GM19099 (cell line): ENCODE data around the gene MTHFR.

Source experiments
- POLR2A ChIP-seq: IDR thresholded peaks from 3 replicates; pipeline ENCODE4 v1.6.1; 2011; ENCODE audit warnings: low read depth; ENCODE audit not compliant: insufficient read length; ENCODE audit errors: extremely low read depth

MTHFR gene

GRCh38 chr1:11806307-11806936 lies 658 bp upstream of the MTHFR start:
- no peak for TF ChIP-seq POLR2A

GRCh38 chr1:11804666-11805421 lies 920 bp downstream of the MTHFR start:
- no peak for TF ChIP-seq POLR2A

GRCh38 chr1:11802973-11803885 lies 2.5 kb downstream of the MTHFR start:
- TF ChIP-seq POLR2A: peak; percentile 35

- TF ChIP-seq POLR2A: no peak
Measured at GRCh38 chr1:11802616-11802972, 3.2 kb downstream of the MTHFR start.

- no peak for TF ChIP-seq POLR2A
Measured at GRCh38 chr1:11800756-11801433, 4.9 kb downstream of the MTHFR start.

GRCh38 chr1:11800391-11800755 lies 5.4 kb downstream of the MTHFR start:
- no peak for TF ChIP-seq POLR2A

- no peak for TF ChIP-seq POLR2A
Measured at GRCh38 chr1:11799896-11800295, 5.9 kb downstream of the MTHFR start.

DNA sequence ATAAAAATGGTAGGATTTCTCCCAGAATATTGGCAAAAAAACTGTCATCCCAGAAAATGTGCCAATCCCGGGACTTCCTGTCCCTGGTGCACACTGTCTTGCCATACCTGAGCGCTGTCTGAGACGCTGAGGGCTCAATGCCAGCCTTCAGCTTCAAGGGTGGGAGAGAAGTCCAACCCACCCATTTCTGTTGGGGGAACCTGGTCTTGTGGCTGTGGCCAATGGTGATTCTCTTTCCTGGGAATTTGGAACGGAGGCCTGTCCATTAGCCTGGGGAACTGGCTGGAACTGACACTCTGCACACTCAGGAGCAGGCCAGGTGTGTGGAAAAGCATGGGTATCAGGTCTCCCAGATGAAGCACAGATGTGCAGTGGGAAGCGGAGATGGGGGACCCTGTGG lies 6.7 kb downstream of the MTHFR start:
- no peak for TF ChIP-seq POLR2A

DNA sequence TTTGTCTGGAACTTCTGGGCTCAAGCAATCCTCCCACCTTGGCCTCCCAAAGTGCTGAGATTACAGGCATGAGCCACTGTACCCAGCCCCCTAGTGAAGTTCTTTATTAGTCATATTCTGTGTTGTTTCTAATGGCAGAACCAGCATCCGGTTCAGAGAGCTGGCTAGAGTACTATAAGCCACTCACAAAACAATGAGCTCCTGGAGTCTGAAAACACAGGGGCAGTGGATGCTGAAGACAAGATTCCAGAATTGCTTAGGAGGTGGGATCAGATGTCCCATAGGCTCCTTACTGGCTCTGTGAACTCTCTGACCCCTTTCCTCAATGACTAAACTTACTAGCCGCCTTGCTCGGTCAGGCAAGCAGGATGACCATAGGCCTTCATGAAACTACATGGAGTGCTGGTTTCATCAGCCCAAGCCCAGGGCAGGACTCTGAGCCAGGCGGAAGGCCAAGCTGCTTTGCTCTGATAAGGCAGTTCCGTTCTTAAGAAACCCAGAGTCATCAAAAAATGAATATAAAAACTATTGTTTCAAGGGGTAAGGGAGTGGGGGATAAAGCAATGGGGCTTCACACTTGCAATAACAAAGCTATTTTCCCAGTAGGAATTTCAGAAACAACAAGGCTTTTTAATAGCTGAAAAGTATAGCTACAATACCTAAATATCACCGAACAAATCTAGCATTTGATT lies 8.1 kb downstream of the MTHFR start:
- no peak for TF ChIP-seq POLR2A

DNA sequence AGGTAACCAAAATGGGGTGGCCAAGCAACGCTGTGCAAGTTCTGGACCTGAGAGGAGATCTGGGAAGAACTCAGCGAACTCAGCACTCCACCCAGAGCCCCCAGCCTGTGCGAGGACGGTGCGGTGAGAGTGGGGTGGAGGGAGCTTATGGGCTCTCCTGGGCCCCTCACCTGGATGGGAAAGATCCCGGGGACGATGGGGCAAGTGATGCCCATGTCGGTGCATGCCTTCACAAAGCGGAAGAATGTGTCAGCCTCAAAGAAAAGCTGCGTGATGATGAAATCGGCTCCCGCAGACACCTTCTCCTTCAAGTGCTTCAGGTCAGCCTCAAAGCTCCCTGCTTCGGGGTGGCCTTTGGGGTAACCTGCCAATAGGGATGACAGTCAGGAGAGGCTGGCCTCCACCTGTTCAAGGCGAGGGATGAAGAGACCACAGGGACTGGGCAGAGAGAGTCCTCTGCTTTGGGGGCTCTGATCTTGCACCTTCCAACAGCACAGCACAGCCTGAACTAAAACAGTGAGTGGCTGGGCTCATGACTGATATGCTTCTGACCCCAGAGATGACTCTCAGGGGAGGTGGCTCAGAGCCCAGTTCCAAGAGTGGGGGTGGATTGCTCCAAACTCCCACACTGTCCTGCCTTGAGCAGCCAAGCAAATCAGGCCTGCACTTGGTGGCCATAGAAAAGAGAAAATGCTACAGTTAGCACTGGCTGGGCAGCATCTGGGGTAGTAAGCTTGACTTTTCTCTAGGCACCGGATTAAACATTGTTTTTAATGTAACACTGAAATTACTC lies 9.5 kb downstream of the MTHFR start:
- TF ChIP-seq POLR2A: no peak

GRCh38 chr1:11795238-11795890 lies 10.4 kb downstream of the MTHFR start:
- TF ChIP-seq POLR2A: no peak

DNA sequence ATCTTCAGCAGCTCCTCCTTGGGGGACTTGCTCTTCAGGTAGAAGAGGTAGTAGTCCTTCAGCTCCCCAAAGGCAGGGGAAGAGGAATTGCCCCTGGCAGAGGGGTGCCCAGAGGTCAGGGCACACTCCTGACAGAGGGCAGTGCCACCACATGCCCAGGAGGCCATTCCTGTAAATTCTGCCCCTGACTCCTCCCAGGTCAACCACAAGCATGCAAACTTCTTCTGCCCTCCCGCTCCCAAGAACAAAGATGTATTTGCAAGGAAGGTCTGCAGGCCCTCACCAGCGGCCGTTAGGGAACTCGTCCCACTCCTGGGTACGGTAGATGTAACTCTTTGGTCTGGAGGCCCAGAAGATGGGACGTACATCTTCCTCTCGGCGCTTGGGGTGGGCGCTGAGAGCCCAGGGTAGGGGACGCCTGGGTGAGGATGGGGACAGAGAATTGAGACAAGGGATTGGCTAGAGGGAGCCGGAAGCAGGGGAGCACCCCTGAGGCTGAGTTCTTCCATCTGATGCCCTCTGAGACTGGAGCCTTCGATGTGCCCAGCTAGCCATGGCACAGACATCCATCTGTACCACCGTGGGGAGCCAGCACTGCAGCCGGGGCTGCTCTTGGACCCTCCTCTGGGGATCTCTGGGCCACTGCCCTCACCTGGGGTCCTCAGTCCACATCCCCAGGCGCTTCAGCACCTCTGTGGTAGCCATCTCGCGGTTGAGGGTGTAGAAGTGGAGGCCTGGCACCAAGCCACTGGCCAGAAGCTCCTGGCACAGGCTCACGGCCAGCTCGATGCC lies 11.1 kb downstream of the MTHFR start:
- no peak for TF ChIP-seq POLR2A
